ENCODE measurements around the gene SMIM8. TPM values are rescaled to one million over a fixed set of nuclear protein-coding genes. Genes with fewer than 3 reads are reported as not detected.

SMIM8 gene
- total and polyA plus RNA-seq, 7 donors = 4.2 to 16.8 (median 6.1) TPM

GRCh38 chr6:87375315-87375714 lies 52.9 kb downstream of the SMIM8 start:
- H3K9me3 ChIP-seq = no peaks in the 10 kb centered on the region
- no peaks in the 10 kb centered on the region for H3K27me3 ChIP-seq
- intact Hi-C loops (cut with DNase I) = no loop called here
- 97 to 99% methylated on average over 2 of the region's 2 CpGs for WGBS, 2 donors
- no peak for DNase-seq
- TF ChIP-seq CTCF (IDR thresholded peaks at IDR 0.05) (no peak), EP300 (IDR thresholded peaks at IDR 0.05) (no peak), POLR2AphosphoS5 (IDR thresholded peaks at IDR 0.05) (no peak), POLR2A (IDR thresholded peaks at IDR 0.05) (no peak)
- no peaks in the 10 kb centered on the region for H3K4me1 ChIP-seq
- no peak overlapping the region for H3K4me3 ChIP-seq
- no peak overlapping the region for H3K27ac ChIP-seq
- no peaks in the 10 kb centered on the region for H3K36me3 ChIP-seq

GRCh38 chr6:87376643-87377042 lies 54.3 kb downstream of the SMIM8 start:
- Histone ChIP-seq H3K36me3 (no peaks in the 10 kb centered on the region), H3K27ac (no peak overlapping the region), H3K4me1 (no peaks in the 10 kb centered on the region), H3K9me3 (no peaks in the 10 kb centered on the region), H3K4me3 (no peak overlapping the region), H3K27me3 (no peaks in the 10 kb centered on the region)
- TF ChIP-seq POLR2AphosphoS5 (IDR thresholded peaks at IDR 0.05) = no peak
- TF ChIP-seq CTCF (IDR thresholded peaks at IDR 0.05) = no peak
- no peak for TF ChIP-seq EP300 (IDR thresholded peaks at IDR 0.05)
- TF ChIP-seq POLR2A (IDR thresholded peaks at IDR 0.05) = no peak
- DNase-seq = no peak
- 93 to 95% methylated on average over 2 of the region's 2 CpGs for WGBS, 2 donors
- intact Hi-C loops (cut with DNase I) = no loop called here

- H3K9me3 ChIP-seq = no peaks in the 10 kb centered on the region
- no peak for DNase-seq
These were observed 56.6 kb downstream of the SMIM8 start for GRCh38 chr6:87378947-87379346.

GRCh38 chr6:87382861-87383260 lies 60.5 kb downstream of the SMIM8 start:
- intact Hi-C loops (cut with DNase I) = no loop called here
- no peak for DNase-seq
- no peak overlapping the region for H3K27ac ChIP-seq
- no peaks in the 10 kb centered on the region for H3K36me3 ChIP-seq
- WGBS, 2 donors = 92% methylated on average over 5 of the region's 5 CpGs
- H3K4me1 ChIP-seq = no peaks in the 10 kb centered on the region
- no peak overlapping the region for H3K4me3 ChIP-seq
- H3K27me3 ChIP-seq = no peaks in the 10 kb centered on the region
- H3K9me3 ChIP-seq = no peaks in the 10 kb centered on the region
- no peak for TF ChIP-seq POLR2A (IDR thresholded peaks at IDR 0.05)
- no peak for TF ChIP-seq EP300 (IDR thresholded peaks at IDR 0.05)
- TF ChIP-seq CTCF (IDR thresholded peaks at IDR 0.05) = no peak
- no peak for TF ChIP-seq POLR2AphosphoS5 (IDR thresholded peaks at IDR 0.05)

More at GRCh38 chr6:87378947-87379346, 56.6 kb downstream of the SMIM8 start:
- Histone ChIP-seq H3K4me1 (no peaks in the 10 kb centered on the region), H3K36me3 (no peaks in the 10 kb centered on the region), H3K27me3 (no peaks in the 10 kb centered on the region), H3K27ac (no peak overlapping the region), H3K4me3 (no peak overlapping the region)
- TF ChIP-seq EP300 (IDR thresholded peaks at IDR 0.05) (no peak), POLR2A (IDR thresholded peaks at IDR 0.05) (no peak), POLR2AphosphoS5 (IDR thresholded peaks at IDR 0.05) (no peak), CTCF (IDR thresholded peaks at IDR 0.05) (no peak)
- intact Hi-C loops (cut with DNase I) = no loop called here
- 69 to 86% methylated on average over 4 of the region's 4 CpGs for WGBS, 2 donors

GRCh38 chr6:87384038-87384437 lies 61.6 kb downstream of the SMIM8 start:
- Histone ChIP-seq H3K27me3 (no peaks in the 10 kb centered on the region), H3K9me3 (no peaks in the 10 kb centered on the region), H3K4me1 (no peaks in the 10 kb centered on the region), H3K4me3 (no peak overlapping the region), H3K27ac (no peak overlapping the region), H3K36me3 (no peaks in the 10 kb centered on the region)
- WGBS, 2 donors = 30 to 68% methylated on average over 1 of the region's 1 CpG
- TF ChIP-seq EP300 (IDR thresholded peaks at IDR 0.05) = no peak
- intact Hi-C loops (cut with DNase I) = no loop called here
- DNase-seq = no peak

Measured in sigmoid colon (tissue), 7 donors.